Middle frontal gyrus (tissue), 1 donor: Measurements from ENCODE around the gene VRK1.

Source experiments
- DNase-seq: peaks from one replicate; pipeline ENCODE4 v3.0.0-alpha.2; 2015; ENCODE audit warnings: low spot score; ENCODE audit errors: extremely low spot score

VRK1 gene

DNA sequence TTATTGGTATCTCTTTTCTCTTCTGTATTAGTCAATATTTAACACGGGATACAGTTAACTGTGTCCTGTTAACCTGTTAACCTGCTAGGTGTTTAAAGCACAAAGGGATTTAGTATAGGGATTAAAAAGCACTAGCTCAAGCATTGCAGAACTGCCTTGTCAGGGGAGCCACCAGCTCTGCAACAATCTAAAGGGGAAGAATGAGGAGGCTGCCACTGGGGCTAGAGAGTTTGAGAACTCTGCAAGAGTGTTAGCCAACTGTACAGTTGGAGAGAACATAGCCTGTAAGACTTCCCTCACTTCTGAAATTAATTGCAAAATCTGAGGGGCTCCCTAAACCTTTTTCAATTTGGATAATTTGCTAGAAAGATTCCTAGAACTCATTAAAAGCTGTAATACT lies 6.5 kb upstream of the VRK1 start:
- no peak for DNase-seq

DNA sequence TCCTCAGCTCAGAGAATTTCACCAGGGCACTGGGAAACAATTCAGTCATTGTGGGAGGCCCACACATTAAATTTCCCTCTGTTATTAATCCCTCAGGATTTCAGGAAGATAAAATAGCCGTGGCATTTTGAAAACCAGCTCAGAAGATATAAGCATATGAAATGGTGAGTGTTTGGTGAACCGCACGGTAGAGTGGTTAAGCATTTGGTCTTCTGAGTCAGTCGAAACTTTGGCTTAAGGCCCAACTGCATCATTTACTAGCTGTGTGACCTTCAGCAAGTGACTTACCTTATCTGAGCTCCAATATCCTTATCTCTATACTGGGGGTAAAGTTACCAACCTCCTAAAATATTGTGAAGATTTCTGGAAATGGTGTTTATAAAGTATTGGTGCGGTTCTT lies 5.2 kb upstream of the VRK1 start:
- no peak for DNase-seq

DNA sequence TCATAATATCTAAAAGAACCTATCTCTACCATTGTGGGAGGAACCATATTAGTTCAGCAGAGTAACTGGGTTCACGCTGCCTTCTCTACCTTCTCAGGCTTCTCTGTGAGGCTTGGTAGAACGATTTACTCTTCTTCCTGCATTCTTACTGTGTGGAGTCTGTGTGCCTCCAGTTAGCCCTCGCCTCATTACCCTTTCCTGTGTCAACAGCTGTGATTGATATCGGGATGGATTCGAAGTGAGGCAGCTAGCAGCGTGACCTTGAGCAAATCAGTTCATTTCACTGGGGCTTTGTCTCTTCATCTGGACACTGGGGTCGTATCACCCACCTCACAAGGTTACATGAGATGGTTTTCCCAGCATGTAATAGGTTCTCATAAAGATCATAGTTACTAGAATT lies 4.6 kb upstream of the VRK1 start:
- no peak for DNase-seq

DNA sequence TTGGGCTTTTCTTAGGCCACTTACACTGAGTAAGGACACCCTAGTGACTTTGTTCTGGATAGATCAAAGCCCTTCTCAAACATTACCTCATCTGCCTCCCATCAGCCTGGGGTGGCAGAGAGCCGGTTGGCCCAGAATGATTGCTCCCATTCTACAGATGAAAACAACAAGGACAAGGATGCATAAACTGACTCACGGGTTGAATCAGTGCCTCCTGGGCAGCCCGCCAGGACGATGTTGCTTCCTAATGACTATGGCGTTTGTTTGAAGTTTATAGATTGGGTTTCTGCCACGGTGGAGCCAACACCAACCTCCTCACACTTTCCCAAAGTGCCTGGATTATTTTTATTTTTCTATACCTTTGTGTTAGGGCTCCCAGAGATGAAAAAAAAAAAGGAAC lies 3.6 kb upstream of the VRK1 start:
- DNase-seq = no peak

DNA sequence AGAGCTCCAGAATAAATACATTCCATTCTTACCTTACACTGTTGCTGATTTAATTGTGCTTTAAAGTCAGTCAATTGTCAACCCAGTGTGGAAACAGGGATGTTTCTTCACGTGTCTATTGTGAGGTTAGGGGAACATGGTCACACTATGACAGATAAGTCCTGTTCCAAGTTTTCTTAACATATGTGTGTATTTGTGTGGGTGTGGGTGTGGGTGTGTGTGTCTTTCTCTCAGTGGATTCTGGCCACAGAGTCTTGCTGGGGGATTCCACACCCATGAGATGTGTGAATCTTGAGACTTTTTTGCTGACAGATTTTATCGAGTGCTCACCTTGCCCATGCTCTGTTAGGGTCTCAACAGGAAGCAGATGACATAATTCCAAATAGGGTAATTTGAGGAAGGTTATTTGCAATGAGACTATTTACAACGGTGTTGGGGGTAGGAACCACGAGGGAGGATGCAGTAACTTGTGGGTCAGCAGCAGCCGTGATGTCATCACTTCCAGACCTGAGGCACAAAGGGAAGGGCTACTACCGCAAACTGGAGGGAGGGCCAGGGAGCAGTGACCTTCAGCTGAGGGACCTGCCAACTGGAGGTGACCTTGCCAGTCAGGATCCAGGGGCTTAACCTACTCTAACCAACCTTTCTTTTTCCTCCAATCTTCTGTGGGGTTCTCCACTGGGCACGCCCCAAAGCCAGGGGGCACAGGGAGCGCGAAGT lies 1.9 kb upstream of the VRK1 start:
- no peak for DNase-seq

DNA sequence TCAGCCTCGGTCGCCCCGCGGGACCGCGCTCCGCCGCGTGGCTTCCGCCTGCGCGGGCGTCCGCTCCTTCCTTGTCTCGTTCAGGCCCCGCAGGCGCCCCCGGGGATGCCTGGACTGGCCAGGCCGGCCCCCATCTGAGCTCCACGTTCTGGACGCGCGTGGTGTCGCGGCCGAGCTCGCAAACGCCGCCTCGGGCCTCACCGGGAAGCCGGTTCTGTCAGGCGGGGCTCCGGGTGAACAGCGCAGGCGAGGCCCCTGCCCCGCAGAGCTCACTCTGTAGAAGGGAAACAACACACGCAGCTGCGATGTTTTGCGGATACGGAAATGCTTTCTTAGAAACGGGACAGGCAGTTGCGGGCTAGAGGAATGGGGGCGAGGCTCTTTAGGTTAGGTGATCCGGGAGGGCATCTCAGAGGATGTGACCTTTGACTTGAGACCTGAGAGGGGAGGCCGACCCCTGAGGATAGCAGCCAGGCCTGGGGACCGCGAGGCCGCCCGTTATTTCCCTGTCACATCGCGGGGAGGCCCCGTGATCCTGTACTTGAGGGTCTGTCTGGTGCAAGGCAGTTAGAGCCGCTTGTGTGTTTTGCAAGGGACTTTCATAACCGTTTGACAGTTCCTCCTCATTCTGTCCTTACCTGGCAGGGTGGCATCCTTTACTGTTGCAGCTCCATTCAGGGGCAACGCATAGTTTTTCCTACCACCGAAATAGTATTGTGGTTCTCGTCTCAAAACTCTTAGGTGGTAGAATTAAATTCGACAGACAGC lies 584 bp downstream of the VRK1 start:
- DNase-seq = no peak

DNA sequence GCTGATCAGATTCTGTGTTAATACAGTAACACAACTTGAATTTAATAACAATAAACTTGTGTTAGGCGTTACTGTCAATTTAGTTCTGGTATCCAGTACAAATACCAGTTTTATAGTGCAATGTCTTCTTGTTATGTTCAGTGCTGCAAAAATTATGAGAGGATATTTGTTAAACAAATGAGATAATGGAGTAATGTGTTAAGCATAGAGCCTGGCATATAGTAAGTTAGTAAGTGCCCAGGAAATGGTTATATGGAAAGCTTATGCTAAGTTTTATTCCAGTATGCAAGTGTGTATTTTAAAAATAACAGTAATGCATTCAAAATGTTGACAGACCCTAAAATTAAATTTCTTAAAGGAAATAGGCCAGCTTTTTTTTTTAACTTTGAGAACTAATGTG lies 1.8 kb downstream of the VRK1 start:
- DNase-seq = no peak

DNA sequence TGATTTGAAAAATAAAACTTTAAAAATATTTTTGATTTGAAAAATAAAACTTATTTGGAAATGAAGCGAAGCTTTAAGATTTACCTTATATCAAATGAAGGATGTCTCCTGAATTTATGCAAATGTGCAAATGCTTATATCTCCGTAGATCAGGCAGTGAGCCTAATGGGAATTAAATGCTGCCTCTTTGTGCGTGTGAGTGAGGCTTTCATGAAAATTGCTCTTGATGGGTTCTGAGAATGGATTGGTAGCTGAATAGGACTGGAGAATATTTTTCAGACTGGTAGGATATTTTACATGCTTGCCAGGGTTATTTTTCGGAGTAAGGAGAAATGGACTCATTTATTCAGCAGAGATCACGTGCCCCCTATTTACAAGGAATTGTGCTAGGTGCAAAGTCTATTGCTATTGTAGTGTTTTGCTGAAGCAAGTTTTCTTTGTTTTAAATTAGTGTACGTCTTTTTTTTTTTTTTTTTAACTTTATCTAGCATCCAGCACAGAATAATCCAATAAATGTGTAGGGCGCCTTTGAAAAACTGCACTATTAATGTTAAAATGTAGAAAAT lies 2.4 kb downstream of the VRK1 start:
- no peak for DNase-seq

DNA sequence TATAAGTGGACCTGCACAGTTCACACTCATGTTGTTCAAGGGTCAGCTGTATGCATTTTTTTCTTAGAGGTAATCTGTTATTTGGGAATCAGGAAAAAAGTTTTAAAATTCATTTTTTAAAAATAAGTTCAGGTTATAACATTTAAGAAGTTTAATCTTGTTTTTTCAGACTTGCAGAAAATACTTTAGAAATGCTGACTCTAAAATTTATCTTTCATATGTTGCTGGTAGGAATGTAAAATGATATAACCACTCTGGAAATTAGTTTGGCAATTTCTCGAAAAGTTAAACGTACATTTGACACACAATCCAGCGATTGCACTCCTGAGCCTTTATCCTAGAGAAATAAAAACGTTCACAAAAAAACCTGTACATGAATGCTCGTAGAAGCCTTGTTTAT lies 4.7 kb downstream of the VRK1 start:
- no peak for DNase-seq

DNA sequence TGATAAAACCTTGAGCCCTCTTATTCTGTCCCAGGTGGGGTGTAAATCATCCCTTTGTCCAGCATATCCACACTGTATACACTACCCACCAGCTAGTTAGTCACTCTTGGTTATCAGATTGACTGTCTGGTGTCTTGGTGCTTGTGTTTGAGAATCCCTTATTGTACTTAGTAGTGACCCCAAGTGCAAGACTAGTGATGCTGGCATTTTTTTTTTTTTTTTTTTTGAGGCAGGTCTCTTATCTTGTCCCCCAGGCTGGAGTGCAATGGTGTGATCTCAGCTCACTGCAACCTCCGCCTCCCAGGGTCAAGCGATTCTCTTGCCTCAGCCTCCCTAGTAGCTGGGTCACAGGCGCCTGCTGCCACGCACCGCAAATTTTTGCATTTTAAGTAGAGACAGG lies 5.8 kb downstream of the VRK1 start:
- no peak for DNase-seq

DNA sequence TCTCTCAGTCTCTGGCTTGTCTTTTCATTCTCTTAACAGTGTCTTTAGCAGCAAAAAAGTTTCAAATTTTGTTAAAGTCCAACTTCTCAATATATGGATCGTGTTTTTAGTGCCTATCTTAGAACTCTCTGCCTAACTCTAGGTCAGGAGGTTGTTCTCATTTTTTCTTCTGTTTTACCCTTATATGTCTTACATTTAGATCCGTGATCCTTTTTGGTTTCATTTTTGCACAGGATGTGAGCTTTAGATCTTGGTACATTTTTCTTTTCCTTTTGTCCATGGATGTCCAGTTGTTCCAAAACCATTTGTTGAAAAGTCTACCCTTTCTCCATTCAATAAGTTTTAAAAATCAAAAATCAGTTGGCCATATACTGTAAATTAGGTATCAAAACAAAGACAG lies 6.8 kb downstream of the VRK1 start:
- DNase-seq = no peak

DNA sequence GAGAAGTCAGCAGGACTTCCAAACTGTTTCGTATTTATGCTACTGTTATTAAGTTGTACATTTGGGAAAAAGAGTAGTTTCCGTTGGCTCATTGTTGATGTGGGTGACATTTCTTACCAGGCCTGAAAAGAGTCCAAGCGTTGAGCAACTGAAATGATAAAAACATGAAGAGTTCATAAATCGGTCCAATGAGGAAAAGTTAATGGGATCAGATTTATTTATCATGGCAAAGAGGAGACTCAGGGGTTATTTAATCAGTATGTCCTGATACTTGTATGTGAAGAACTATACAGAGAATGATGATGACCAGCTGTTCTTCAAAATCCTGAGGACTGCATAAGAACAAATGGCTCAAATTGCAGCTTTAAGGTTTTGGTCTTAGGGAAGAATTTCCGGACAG lies 7.7 kb downstream of the VRK1 start:
- no peak for DNase-seq

DNA sequence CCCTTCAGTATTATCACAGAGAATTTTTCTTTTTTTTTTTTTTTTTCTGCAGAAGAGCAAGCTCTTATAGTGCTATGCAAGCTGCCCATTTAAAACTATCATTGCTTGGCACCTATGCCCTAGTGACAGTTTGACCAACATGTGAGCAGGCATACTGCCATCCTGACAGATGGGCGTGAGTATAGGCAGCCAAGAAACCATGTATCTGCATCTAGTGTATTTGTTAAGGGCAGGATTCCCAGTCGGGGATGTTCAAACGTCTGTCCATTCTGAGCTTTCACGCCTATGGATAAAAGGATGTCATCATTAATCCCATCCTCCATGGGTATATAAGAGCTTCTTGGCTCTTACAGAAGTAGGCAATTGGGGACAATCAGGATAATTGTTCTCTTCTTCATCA lies 8.8 kb downstream of the VRK1 start:
- no peak for DNase-seq

DNA sequence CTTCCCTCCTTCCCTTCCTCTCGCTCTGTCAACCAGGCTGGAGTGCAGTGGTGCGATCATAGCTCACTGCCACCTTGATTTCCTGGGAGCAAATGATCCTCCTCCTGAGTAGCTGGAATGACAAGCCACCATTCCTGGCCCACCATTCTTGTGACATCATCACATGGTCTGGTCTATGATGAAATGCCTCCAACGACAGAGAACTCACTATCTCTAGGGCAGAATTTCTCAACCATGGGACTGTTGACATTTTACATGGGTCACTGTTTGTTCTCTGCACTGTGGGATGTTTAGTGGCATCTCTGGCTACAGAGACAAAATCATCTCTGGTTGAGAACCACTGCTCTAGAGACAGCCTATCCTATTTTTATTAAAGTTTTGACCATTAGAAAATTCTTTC lies 9.7 kb downstream of the VRK1 start:
- DNase-seq = no peak

DNA sequence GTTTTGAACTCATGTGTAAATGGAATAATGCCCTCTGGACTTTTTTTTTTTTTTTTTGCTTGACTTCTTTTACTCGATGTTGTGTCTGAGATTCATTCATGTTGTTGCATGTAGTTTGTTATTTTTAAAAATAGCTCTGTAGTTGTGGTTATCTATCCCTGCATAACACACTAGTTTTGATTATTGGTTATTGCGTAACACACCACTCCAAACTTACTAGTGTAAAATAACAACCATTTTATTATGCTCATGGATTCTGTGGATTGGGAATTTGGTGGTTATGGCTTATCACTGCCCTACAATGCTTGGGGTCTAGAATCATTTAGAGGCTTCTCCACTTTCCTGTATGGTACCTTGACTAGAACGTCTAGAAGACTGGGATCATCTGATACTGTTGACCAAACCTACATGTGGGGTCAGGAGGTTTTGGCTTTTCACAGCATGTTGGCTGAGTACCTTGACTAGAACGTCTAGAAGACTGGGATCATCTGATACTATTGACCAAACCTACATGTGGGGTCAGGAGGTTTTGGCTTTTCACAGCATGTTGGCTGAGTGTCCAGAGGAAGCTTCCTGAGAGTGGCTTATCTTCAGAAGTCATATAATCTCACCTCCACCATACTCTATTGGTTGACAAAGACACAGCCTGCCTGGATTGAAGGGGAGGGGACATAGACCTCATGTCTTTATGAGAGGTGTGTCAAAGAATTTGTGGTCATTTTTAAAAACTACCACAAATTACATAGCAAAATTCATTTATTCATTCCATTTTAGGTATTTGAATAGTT lies 11.6 kb downstream of the VRK1 start:
- DNase-seq = no peak

DNA sequence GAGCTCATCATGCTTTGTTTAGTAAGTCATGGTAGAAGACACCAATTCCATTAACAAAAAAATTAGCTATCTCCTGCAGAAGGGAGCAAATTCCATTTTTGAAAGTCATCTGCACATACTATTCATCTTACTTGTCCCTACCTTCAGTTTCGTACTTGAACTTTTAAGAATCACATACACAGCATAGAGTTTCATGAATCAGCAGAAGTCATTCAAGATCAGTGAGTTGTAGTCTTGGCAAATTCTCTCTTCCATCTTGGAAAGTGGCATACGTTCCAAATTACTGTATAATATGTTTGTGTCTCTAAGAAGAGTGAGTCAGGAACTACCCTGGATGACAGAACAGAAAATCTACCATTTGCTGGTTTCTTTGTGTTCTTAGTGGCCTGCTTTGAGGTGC lies 14.1 kb downstream of the VRK1 start:
- DNase-seq = no peak

DNA sequence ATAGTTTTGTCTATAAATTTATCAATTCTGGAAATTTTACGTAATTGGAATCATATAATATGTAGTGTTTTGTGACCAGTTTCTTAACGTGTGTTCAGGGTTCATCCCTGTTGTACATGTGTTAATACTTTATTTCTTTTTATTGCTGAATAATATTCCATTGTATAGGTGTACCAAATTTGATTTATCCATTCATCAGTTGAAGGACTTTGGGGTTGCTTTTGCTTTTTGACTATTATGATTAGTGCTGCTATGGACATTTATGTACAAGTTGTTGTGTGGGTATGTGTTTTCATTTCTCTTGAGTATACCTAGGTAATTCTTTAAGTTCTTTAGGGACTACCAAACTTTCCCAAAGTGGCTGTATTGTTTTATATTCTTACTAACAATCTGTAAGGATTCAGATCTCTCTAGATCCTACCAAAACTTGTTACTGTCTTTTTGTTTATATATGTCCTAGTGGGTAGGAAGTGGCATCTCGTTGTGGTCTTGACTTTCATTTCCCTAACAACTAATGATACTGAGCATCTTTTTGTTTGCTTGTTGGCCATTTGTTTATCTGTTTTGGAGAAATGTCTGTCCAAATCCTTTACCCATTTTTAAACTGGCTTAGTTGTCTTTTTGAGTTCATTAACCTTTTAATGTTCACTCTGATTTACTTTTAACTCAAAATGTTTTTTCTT lies 14.9 kb downstream of the VRK1 start:
- no peak for DNase-seq

DNA sequence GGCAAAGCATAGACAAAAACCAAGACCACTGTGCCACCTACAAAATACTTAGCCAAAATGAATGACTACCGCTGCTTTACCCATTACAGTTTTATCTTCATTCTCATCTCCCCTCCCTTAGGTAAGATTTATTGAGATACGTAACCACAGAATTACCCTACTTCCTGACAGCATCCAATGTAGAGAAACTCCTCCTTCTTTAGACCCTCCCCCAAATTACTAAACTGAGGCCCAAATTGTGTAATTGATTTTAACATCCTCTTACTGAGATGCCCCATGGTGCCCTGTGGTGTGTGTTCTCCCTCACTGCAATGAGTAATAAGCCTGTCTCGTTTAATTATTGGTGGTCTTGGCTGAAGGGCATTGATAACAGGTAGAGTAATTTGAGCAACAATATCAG lies 19.1 kb downstream of the VRK1 start:
- DNase-seq = no peak

DNA sequence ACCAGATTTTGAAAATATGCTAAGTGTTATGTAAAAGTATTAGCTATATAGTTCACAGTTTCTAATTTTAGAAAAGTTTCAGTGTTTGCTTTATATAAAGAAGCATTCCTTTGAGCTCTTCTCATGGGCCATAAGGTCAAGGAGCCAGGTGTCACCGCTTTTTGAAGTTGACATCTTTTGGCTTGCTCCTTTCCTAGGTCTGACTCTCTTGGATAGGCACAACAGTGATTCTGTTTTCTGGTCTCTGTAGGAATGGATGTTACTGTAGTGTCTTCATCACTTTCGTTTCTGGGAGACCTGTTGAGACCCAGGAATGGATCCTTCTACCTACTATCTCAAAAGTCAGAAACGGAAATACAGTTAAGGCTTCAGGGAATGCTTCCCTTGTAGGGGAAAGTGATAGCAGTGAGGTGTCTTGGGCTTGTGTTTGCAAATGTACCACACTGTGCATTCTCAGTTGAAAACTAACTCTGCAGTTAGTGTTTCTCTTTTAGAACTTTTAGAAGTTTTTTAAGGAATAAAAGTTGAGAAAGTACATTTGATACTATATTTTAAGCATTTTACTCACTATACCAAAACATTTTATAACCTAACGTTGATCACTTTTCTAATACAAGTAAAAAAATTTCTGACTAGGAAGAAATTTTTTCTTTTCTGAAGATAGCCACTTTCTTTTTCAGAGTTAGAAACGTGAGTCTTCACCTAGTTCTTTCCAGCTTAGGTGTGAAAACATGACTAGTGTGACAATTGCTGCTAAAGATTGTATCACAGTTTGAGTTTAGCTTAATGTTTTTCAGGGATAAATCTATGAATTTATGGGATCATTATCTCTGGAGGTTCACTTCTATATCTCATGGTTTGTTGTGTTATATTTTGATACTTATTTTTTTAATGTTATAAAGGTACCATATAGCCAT lies 20.8 kb downstream of the VRK1 start:
- DNase-seq = no peak

DNA sequence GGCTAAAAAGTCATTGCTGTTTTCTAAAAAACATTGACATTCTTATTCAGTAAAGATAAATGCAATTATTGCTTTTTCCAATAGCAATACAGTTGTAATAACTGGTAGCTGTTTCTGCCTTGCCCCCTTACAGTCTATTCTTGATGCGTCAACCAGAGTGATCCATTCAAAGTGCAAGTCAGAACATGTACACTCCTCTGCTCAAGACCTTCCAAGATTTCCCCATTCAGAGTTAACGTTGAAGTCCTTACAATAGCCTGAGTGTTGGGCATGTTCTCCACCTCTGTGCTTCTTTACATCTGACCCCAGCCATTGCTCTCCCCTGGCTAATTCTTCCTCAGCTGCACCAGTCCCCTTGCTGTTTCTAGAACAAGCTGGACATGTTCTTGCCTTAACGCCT lies 24.3 kb downstream of the VRK1 start:
- DNase-seq = no peak
